Stomach (tissue), 9 donors: ENCODE results near the gene TMCC2. TPM values are rescaled to one million over a fixed set of nuclear protein-coding genes. Genes with fewer than 3 reads are reported as not detected.
A peak's percentile ranks its signal among the peaks of the same experiment; 100 is the strongest.

Experiments
- DNase-seq, 2 donors: peaks; one replicate each; pipeline versions ENCODE4 v3.0.0 to v3.0.0-alpha.2; 2013 to 2019
- H3K27ac ChIP-seq, 5 donors: fragments of 200-600 bp in 4 of 5; sonication (generic) in 4 of 5; one replicate each; pipeline ENCODE4 v1.5.1; 2013 to 2019; ENCODE audit warnings: mild to moderate bottlenecking in 1 of 5, moderate library complexity in 1 of 5
- H3K27me3 ChIP-seq, 3 donors: fragments of 200-600 bp; sonication (generic); one replicate each; pipeline ENCODE4 v1.5.1; 2017 to 2019; ENCODE audit warnings: mixed run types in 1 of 3
- H3K36me3 ChIP-seq, 4 donors: fragments of 200-600 bp; sonication (generic); 1 replicate in 3 of 4; 2 replicates in 1 of 4; pipeline ENCODE4 v1.5.1; 2016 to 2019
- H3K4me1 ChIP-seq, 4 donors: fragments of 200-600 bp; sonication (generic); one replicate each; pipeline ENCODE4 v1.5.1; 2016 to 2019
- H3K4me3 ChIP-seq, 4 donors: fragments of 200-600 bp; sonication (generic) in 3 of 4; one replicate each; pipeline ENCODE4 v1.5.1; 2016 to 2019; ENCODE audit warnings: mild to moderate bottlenecking in 1 of 4
- H3K9me3 ChIP-seq, 4 donors: fragments of 200-600 bp; sonication (generic); one replicate each; pipeline ENCODE4 v1.5.1; 2016 to 2019
- EP300 ChIP-seq: sonication (generic); formaldehyde crosslinking; IDR thresholded peaks from one replicate; pipeline ENCODE4 v1.6.1; 2017; ENCODE audit warnings: antibody characterized with exemption
- POLR2A ChIP-seq, 4 donors: fragments of 450-650 bp; IDR thresholded peaks; one replicate each; pipeline ENCODE4 v1.6.1; 2016; ENCODE audit warnings: antibody characterized with exemption in 4 of 4, control low read depth in 2 of 4, mild to moderate bottlenecking in 1 of 4, moderate library complexity in 1 of 4
- POLR2AphosphoS5 ChIP-seq, 3 donors: sonication (generic); formaldehyde crosslinking; IDR thresholded peaks; one replicate each; pipeline ENCODE4 v1.6.1; 2016; ENCODE audit warnings: antibody characterized with exemption in 3 of 3
- WGBS, 5 donors: extraction: QIAGEN DNeasy Blood & Tissue Kit in 3 of 5; methylation state at CpG; one replicate each; pipeline versions ENCODE4 v1.1.5 to v1.1.7; 2013 to 2018; 5-methylcytosine and 5-hydroxymethylcytosine counted together
- intact Hi-C: fragments of 100-400 bp; cut with DNase I; formaldehyde crosslinking; loops from one replicate; pipeline ENCODE4 v1.15.1; 2023; ENCODE audit warnings: low total_unique reads
- polyA plus RNA-seq, 3 donors: library from polyadenylated mRNA; stranded (reverse); fragments of 200-250 nt; gene quantifications; one replicate each; pipeline ENCODE4 v1.2.3, GENCODE V29; 2013
- total RNA-seq, 5 donors: library from RNA; depleted of rRNA; stranded (reverse); fragments of >200 nt; gene quantifications; one replicate each; pipeline versions ENCODE4 v1.1.0 to v1.2.3, GENCODE V29; 2014 to 2016
- TF ChIP-seq, protein P1 (sequence below), 7 experiments: fragments of 450-650 bp in 4 of 7; fragments of 200-600 bp in 3 of 7; sonication (generic) in 3 of 7; IDR thresholded peaks; one replicate each; pipeline ENCODE4 v1.5.1; 2016 to 2019; ENCODE audit warnings: antibody characterized with exemption in 7 of 7, control low read depth in 2 of 7, mild to moderate bottlenecking in 1 of 7
- donor health status: healthy with polysubstance abuse.
- donor health status: Bipolar disorder and iron deficiency.
- donor health status: healthy.

The TMCC2 gene
- total and polyA plus RNA-seq, 8 donors, result 0.45 to 3.1 (median 1.5) TPM; not detected in 2

- peaks cover 6 to 20% (median 13%) of the 10 kb centered on the region in 4 donors for H3K36me3 ChIP-seq
- WGBS, 5 donors, result 59 to 91% (median 76%) methylated on average over 2 of the region's 2 CpGs
- no peak overlapping the region for H3K27ac ChIP-seq
- no peak overlapping the region for H3K4me3 ChIP-seq
- intact Hi-C loops, result no loop called here
- H3K27me3 ChIP-seq, result no peaks in the 10 kb centered on the region
- no peaks in the 10 kb centered on the region for H3K9me3 ChIP-seq
- DNase-seq, result no peak
- TF ChIP-seq POLR2AphosphoS5 (IDR thresholded peaks at IDR 0.05), result no peak
- TF ChIP-seq, protein P1, sequence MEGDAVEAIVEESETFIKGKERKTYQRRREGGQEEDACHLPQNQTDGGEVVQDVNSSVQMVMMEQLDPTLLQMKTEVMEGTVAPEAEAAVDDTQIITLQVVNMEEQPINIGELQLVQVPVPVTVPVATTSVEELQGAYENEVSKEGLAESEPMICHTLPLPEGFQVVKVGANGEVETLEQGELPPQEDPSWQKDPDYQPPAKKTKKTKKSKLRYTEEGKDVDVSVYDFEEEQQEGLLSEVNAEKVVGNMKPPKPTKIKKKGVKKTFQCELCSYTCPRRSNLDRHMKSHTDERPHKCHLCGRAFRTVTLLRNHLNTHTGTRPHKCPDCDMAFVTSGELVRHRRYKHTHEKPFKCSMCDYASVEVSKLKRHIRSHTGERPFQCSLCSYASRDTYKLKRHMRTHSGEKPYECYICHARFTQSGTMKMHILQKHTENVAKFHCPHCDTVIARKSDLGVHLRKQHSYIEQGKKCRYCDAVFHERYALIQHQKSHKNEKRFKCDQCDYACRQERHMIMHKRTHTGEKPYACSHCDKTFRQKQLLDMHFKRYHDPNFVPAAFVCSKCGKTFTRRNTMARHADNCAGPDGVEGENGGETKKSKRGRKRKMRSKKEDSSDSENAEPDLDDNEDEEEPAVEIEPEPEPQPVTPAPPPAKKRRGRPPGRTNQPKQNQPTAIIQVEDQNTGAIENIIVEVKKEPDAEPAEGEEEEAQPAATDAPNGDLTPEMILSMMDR (IDR thresholded peaks at IDR 0.05), result no peak
- TF ChIP-seq EP300, result no peak
- no peak for TF ChIP-seq POLR2A (IDR thresholded peaks at IDR 0.05)
- peaks cover 0 to 57% (median 31%) of the 10 kb centered on the region in 4 donors for H3K4me1 ChIP-seq
Observed at GRCh38 chr1:205188596-205188995, 39.1 kb upstream of the TMCC2 start.

DNA sequence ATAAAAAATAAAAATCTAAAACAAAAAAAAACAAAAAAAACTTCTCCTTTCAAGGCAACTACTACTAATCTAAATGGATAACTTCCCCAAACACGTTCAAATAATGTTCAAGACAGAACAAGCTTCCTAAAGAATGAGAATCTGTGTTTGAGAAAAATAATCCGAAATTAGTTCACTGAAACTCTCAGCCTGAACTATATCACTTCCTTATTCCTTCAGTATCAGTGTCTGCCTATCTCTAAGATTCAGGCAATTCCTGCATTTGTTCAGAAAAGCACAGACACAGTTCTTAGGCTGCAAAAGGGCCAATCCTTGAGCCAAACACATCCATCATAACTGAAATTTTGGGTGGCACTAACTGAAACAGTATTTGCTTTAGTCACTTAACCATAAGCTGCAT lies 38.6 kb upstream of the TMCC2 start:
- no peak overlapping the region for H3K4me3 ChIP-seq
- WGBS, 5 donors, result 59 to 76% (median 66%) methylated on average over 2 of the region's 2 CpGs
- peaks cover 0 to 51% (median 28%) of the 10 kb centered on the region in 4 donors for H3K4me1 ChIP-seq
- no peak for TF ChIP-seq POLR2A (IDR thresholded peaks at IDR 0.05)
- no peak for TF ChIP-seq EP300
- no peak for TF ChIP-seq POLR2AphosphoS5 (IDR thresholded peaks at IDR 0.05)
- TF ChIP-seq, protein P1 (IDR thresholded peaks at IDR 0.05), result no peak
- intact Hi-C loops, result no loop called here
- no peak for DNase-seq
- H3K36me3 ChIP-seq, result peaks cover 6 to 20% (median 13%) of the 10 kb centered on the region in 4 donors
- H3K27me3 ChIP-seq, result no peaks in the 10 kb centered on the region
- no peak overlapping the region for H3K27ac ChIP-seq
- no peaks in the 10 kb centered on the region for H3K9me3 ChIP-seq

DNA sequence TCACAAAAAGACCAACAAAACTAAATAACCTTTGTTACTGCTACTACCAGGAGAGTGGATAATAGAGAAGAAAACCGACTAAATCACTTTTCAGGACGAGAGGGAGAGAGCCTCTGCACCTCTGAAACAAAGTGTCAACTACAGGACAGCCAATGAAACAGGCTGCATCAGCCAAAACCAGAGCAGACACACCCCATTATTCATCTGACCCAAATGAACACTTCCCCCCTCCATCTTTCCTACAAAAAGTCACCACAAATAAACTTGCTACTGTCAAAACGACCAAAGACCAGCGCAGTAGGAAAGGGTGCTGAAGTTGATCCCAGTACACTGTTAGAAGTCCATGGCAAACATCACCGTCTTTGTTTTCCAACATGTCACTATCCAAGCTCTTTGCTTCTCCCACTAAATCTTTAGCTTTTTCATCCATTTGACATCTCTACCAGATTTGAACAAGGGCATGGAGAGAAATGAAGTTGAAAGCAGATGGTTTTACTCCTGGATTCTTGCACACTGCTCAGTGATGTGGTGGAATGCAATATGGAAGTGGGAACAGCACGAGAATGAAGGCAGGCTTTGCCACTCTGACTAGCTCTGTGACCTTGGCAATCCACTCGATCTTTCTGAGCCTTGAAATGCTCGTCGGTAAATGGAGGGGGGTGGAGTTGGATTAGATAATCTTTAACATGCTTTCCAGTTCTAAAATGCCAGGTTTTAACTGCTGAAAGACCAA lies 36.7 kb upstream of the TMCC2 start:
- TF ChIP-seq POLR2A (IDR thresholded peaks at IDR 0.05) (no peak), POLR2AphosphoS5 (IDR thresholded peaks at IDR 0.05) (no peak), EP300 (no peak)
- TF ChIP-seq, protein P1 (IDR thresholded peaks at IDR 0.05), result no peak
- Histone ChIP-seq H3K9me3 (no peaks in the 10 kb centered on the region), H3K27me3 (no peaks in the 10 kb centered on the region), H3K27ac (no peak overlapping the region), H3K36me3 (peaks cover 6 to 12% (median 9%) of the 10 kb centered on the region in 4 donors), H3K4me1 (peaks cover 0 to 57% (median 29%) of the 10 kb centered on the region in 4 donors), H3K4me3 (no peak overlapping the region)
- 46 to 52% (median 51%) methylated on average over 9 of the region's 9 CpGs for WGBS, 5 donors
- peak in 1 of 2 donors; percentile 46 for DNase-seq
- intact Hi-C loops, result no loop called here

- Histone ChIP-seq H3K27me3 (no peaks in the 10 kb centered on the region), H3K36me3 (peaks cover 6 to 10% (median 6%) of the 10 kb centered on the region in 4 donors), H3K4me3 (no peak overlapping the region), H3K4me1 (peaks cover 0 to 59% (median 29%) of the 10 kb centered on the region in 4 donors), H3K27ac (no peak overlapping the region), H3K9me3 (no peaks in the 10 kb centered on the region)
- intact Hi-C loops, result no loop called here
- TF ChIP-seq, protein P1 (IDR thresholded peaks at IDR 0.05), result no peak
- TF ChIP-seq EP300 (no peak), POLR2AphosphoS5 (IDR thresholded peaks at IDR 0.05) (no peak), POLR2A (IDR thresholded peaks at IDR 0.05) (no peak)
- WGBS, 5 donors, result 46 to 60% (median 51%) methylated on average over 2 of the region's 2 CpGs
- peak in 1 of 2 donors; percentile 32 for DNase-seq
Observed at GRCh38 chr1:205191622-205192021, 36.1 kb upstream of the TMCC2 start.
